GM18861 (cell line): Measurements from ENCODE around the gene ZBTB17.
"Not testable (repeated sequence)": the region's sequence is repeated elsewhere in the genome, so short reads cannot be mapped to it uniquely, and the experiment has no call there.

Experiments
- ATAC-seq: cut with Tn5 transposase; IDR thresholded peaks from one replicate; pipeline ENCODE4 v1.9.1; 2021; ENCODE audit not compliant: unreplicated experiment

ZBTB17 gene

GRCh38 chr1:16011936-16012589 is 36.2 kb upstream of the ZBTB17 start:
- no peak for ATAC-seq

- no peak for ATAC-seq
Measured at GRCh38 chr1:16010837-16011236, 34.9 kb upstream of the ZBTB17 start.

GRCh38 chr1:16009678-16010077 is 33.8 kb upstream of the ZBTB17 start:
- no peak for ATAC-seq

DNA sequence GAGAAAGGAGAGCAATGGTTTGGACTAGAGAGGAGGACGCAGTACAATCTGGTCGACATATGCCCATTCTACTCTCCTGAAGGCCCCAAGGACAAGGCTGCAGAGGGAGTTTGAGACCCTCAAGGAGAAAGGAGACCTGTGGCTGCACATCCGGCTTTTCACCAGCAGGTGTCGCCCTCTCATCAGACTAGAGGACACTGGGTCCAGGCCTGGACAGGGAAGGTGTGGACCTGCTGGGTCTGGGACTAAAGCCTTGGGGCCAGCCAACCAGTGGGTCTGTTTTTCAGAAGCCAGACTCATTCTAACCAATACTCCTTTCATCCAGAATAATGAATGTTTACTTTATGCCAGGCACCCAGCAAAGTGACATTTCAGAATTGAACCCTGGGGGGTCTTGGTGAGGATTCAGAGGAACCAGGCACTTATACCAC is 33.1 kb upstream of the ZBTB17 start:
- no peak for ATAC-seq

DNA sequence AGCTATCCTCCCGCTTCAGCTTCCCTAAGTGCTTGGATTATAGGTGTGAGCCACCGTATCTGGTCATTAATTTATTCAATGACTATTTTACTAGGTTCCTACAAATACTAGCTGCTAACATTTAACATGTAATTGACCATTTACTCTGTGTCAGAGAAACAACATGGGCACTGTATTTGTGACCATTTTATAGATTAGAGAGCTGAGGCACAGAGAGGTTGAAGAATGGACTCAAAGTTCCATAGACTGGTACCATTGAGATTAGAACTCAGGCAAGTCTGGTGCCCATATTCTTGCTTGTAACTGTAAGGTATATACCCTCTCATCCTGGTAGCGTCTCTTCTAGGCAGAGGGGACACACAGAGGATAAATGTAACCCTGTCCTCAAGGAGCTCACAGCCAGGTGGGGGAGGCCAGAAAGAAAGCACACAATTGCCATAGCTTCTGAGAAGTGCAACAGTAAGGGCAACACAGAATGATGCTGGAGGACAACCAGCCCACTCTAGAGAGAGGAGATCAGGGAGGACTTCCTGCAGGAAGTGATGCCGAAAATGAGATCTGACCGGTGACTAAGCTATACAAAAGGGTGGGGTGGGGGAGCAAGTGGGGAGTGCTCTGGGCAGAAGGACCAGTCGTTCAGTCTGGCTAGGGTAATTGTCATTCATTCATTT is 31.9 kb upstream of the ZBTB17 start:
- no peak for ATAC-seq

DNA sequence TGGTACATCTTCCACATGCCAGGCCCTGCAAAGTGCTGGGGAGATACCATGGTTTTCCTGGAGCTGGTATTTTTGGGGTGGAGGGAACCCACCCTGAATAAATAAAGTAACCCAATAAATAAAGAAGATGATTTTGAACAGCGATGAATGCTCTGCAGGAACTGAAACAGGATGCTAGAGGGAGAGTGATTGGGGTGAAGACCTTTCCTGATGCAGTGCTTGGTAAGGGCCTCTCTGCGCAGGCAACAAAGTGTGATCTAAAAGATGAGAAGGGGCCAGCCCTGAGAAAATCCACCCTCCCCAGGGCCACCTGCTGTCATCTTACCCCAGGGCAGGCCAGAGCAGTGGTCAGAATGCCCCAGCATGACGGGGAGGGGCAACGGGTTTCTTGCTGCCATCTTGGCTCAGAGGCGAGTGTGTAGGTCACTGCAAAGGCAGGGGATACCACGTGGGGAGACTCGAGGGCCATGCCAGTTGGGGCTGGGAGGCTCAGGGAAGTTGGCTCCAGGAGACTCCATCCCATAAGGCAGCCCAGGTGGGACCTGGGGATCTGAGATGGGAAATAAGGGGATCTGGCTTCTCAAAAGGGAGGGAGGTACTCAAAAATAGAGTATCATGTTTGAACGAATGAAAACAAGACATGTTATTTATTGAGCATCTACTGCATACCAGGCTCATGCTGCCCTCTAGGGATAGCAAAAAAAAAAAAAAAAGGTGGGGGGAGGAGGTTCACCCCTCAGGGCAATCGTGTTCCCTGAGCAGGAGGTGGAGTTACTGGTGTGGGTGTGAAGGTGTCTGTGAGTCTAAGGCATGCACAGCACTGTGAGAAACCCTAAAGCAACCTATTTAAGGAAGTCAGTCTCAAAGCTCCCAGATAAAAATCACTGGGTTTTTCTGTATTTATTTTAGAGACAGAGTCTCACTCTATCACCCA is 30.9 kb upstream of the ZBTB17 start:
- no peak for ATAC-seq

DNA sequence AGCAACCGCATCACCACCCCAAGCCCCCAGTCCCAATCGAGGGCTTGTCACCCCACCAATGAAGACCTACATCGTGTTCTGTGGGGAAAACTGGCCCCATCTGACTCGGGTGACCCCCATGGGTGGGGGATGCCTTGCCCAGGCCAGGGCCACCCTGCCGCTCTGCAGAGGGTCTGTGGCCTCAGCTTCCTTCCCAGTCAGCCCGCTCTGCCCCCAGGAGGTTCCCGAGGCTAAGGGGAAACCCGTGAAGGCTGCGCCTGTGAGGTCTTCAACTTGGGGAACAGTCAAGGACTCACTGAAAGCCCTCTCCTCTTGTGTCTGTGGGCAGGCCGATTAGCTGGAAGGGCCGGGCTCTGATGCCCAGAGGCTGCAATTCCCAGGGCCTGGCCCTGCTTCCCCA is 30.1 kb upstream of the ZBTB17 start:
- ATAC-seq: no peak

GRCh38 chr1:16005597-16005996 is 29.7 kb upstream of the ZBTB17 start:
- ATAC-seq: no peak

- ATAC-seq: not testable (repeated sequence)
Measured at GRCh38 chr1:16001274-16001673, 25.4 kb upstream of the ZBTB17 start.

DNA sequence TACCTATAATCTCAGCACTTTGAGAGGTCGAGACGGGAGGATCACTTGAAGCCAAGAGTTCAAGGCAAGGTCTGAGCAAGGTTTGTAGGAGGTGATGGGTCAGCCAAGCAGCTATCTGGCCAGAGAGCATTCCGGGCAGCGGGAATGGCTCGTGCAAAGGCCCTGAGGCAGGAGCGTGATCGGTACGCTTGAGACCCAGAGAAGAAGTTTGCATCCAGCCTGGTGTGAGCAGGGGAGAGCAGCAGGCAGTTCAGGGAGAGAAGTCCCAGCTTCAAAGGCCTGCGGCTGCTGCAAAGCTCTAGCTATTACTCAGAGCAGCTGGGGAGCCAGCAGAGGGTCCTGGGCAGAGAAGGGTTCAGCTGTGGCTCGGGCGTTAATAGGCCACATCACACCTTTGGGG is 23.0 kb upstream of the ZBTB17 start:
- ATAC-seq: no peak

GRCh38 chr1:15997637-15998280 is 21.9 kb upstream of the ZBTB17 start:
- ATAC-seq: no peak

DNA sequence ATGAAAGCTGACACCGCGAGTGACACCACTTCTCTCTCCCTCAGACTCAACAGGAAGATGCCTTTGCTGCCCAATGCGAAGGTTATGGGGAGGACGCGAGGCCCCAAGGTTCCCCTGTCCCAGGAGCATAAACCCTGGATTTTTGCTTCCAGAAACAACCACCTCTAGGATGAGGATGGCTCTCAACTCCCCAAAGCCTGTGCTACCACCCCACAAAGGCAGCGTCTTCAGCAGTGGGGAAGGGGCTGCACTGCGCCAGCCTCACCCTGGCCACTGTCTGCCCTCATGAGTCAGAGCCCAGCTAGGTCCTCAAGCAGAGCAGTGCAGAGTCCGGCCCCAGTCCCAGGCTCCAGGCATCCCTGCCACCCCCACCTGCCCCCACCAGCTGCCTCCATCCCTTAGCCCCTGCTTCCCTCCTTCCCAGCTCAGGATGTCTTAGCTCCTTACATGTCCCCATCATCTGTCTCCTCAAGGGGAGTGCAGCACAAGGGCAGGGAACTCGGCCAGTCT is 21.2 kb upstream of the ZBTB17 start:
- ATAC-seq: no peak

GRCh38 chr1:15994590-15995351 is 18.9 kb upstream of the ZBTB17 start:
- no peak for ATAC-seq

DNA sequence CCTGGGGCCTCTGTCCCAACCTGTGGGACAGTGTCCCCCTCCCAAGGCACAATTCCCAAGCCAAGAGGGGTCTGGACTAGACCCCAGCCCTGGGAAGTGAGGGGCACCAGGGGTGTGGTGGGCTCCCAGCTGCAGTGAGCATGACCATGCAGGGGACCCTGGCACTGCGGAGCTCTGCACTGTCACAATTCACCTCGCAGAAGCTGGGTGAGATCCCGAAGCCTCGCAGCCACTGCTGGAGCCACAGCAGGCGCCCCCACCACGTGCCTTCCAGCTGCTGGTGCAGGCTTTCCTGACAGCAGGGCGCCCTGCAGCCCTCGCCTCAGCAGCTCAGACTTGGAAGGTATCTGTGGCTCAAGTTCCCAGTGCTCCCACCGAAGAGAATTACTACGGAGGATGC is 18.2 kb upstream of the ZBTB17 start:
- no peak for ATAC-seq

GRCh38 chr1:15993666-15994065 is 17.8 kb upstream of the ZBTB17 start:
- ATAC-seq: no peak

GRCh38 chr1:15992582-15993500 is 16.9 kb upstream of the ZBTB17 start:
- no peak for ATAC-seq

DNA sequence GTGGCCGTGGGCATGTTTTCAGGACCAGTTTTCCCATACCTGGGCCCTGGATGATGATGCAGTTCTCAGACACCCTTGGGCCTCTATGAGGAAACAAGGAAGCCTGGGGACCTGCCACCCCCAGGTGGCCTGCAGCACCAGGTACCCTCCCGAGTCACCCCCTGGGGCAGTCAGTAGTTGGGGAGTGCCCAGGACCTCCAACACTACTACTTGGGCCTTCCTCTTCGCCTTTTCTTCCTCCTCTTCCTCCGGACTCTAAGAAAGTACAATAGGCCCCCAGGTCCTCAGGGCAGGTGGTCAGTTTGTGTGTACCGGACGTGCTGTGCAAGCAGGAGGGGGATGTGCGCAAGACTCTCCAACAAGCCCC is 16.3 kb upstream of the ZBTB17 start:
- no peak for ATAC-seq

DNA sequence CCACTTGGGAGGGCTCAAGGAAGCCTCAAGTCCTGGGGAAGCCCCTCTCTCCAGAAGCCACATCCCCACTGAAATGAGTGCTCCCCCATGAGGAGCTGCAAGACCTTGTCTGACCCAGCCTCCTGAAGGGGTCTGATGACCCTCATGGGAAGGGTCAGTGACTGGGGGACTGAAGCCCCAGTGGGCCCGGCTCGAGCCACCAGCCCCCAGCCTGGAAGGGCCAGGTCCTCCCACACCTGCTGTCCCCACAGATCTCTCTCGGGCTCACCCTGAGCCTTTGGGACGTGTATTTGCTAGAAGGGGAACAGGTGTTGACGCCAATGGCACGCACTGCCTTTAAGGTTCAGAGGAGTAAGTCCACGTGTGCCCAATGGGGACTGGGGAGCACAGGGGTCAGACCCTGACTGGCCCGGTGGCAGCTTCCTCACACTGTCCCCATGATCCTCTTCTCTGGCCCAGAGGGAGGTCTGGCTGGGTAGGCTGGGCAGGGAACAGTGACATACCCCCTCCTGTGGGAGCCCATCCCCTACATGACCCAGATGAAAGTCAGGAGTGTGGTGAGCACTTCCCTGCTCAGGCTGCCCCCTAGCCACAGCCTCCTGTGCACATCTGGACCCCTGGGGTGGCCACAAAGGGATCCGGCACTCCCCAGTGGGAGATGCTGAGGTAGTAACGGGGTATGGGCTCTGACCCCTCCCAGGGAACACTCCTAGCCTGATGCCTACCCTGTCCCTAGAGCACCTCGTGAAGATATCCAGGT is 15.7 kb upstream of the ZBTB17 start:
- no peak for ATAC-seq

DNA sequence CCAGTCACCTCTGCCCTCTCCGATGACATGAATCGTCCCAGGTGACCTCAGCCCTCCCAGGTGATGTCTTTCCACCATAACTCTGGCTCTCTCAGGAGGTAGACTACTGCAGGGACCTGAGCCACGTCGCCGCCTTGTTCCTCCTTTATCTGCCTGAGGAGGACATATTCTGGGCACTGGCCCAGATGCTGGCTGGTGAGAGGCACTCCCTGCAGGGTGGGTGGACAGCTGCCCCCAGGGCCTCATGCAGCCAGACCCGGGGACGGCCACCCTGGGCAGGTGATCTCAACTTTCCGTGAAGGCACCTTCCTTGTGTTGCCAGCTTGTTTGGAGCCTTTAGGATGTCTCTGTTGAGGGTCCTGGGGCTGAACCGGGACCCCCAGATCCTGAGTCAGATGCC is 13.9 kb upstream of the ZBTB17 start:
- ATAC-seq: no peak
